GM11168 (cell line): ENCODE results near the gene MBD3L2.
"Not testable (repeated sequence)": the region's sequence is repeated elsewhere in the genome, so short reads cannot be mapped to it uniquely, and the experiment has no call there.

Experiments
- in situ Hi-C: fragments of 300-500 bp; cut with MboI; formaldehyde crosslinking; loops from one replicate; pipeline ENCODE4 v1.12.0; 2022; ENCODE audit warnings: low sequenced_read_pairs; ENCODE audit not compliant: unreplicated experiment

The MBD3L2 gene

GRCh38 chr19:7049021-7049420 lies at the start of gene MBD3L2:
TSS of gene MBD3L2 (plus strand) at chr19:7049321. CDS start at chr19:7049374, 53 bp downstream.
- in situ Hi-C loops, result not testable (repeated sequence)

- in situ Hi-C loops, result no loop called here
These were observed 49.2 kb upstream of the MBD3L2 start for GRCh38 chr19:6999933-7000332.

GRCh38 chr19:7000333-7000732 lies 48.8 kb upstream of the MBD3L2 start:
- in situ Hi-C loops, result no loop called here

- in situ Hi-C loops, result no loop called here
These were observed 48.3 kb upstream of the MBD3L2 start for GRCh38 chr19:7000816-7001215.

GRCh38 chr19:7004313-7004931 lies 44.7 kb upstream of the MBD3L2 start:
- in situ Hi-C loops, result no loop called here

GRCh38 chr19:7006135-7006704 lies 42.9 kb upstream of the MBD3L2 start:
- in situ Hi-C loops, result no loop called here

- in situ Hi-C loops, result no loop called here
These were observed 41.3 kb upstream of the MBD3L2 start for GRCh38 chr19:7007859-7008258.

GRCh38 chr19:7010722-7011593 lies 38.2 kb upstream of the MBD3L2 start:
- in situ Hi-C loops, result no loop called here

GRCh38 chr19:7013678-7014077 lies 35.4 kb upstream of the MBD3L2 start:
- in situ Hi-C loops, result no loop called here

- in situ Hi-C loops, result no loop called here
These were observed 30.3 kb upstream of the MBD3L2 start for GRCh38 chr19:7018828-7019227.

GRCh38 chr19:7021331-7021730 lies 27.8 kb upstream of the MBD3L2 start, which contains the start of gene MBD3L2B:
TSS of gene MBD3L2B (minus strand) at chr19:7021431. CDS start at chr19:7021397, 34 bp downstream.
- in situ Hi-C loops, result not testable (repeated sequence)

GRCh38 chr19:7028790-7029189 lies 20.3 kb upstream of the MBD3L2 start:
- in situ Hi-C loops, result not testable (repeated sequence)

- in situ Hi-C loops, result not testable (repeated sequence)
These were observed 18.8 kb upstream of the MBD3L2 start, which contains the start of gene MBD3L5 for GRCh38 chr19:7030278-7030677. TSS of gene MBD3L5 (plus strand) at chr19:7030578. CDS start at chr19:7030612, 34 bp downstream.

- in situ Hi-C loops, result not testable (repeated sequence)
These were observed 9.0 kb upstream of the MBD3L2 start, which contains the start of gene MBD3L4 for GRCh38 chr19:7040079-7040478. TSS of gene MBD3L4 (minus strand) at chr19:7040179. CDS start at chr19:7040144, 35 bp downstream.

- in situ Hi-C loops, result not testable (repeated sequence)
These were observed 7.6 kb upstream of the MBD3L2 start for GRCh38 chr19:7041563-7041962.

- in situ Hi-C loops, result not testable (repeated sequence)
These were observed 2.3 kb downstream of the MBD3L2 start for GRCh38 chr19:7051421-7051820.

- in situ Hi-C loops, result not testable (repeated sequence)
These were observed 3.8 kb downstream of the MBD3L2 start for GRCh38 chr19:7052896-7053295.

GRCh38 chr19:7054635-7055368 lies 5.7 kb downstream of the MBD3L2 start:
- in situ Hi-C loops, result not testable (repeated sequence)

- in situ Hi-C loops, result not testable (repeated sequence)
These were observed 6.6 kb downstream of the MBD3L2 start for GRCh38 chr19:7055679-7056078.

- in situ Hi-C loops, result not testable (repeated sequence)
These were observed 7.2 kb downstream of the MBD3L2 start for GRCh38 chr19:7056371-7056770.
